GM12865 (cell line): ENCODE measurements around the gene ZNF385A.
"Not testable (repeated sequence)": the region's sequence is repeated elsewhere in the genome, so short reads cannot be mapped to it uniquely, and the experiment has no call there.

Experiments
- DNase-seq: peaks from one replicate; pipeline ENCODE4 v3.0.0; 2010; ENCODE audit warnings: low read depth
- H3K4me3 ChIP-seq: 2 replicates; pipeline ENCODE4 v1.5.1; 2011; ENCODE audit warnings: mild to moderate bottlenecking, low read depth, low read length, control low read depth
- TF ChIP-seq, protein P1 (sequence below): IDR thresholded peaks from 2 replicates; pipeline ENCODE4 v1.5.1; 2011; ENCODE audit warnings: low read length, control low read depth, low read depth, inconsistent platforms; ENCODE audit not compliant: insufficient read depth; ENCODE audit errors: missing control alignments

Gene ZNF385A

DNA sequence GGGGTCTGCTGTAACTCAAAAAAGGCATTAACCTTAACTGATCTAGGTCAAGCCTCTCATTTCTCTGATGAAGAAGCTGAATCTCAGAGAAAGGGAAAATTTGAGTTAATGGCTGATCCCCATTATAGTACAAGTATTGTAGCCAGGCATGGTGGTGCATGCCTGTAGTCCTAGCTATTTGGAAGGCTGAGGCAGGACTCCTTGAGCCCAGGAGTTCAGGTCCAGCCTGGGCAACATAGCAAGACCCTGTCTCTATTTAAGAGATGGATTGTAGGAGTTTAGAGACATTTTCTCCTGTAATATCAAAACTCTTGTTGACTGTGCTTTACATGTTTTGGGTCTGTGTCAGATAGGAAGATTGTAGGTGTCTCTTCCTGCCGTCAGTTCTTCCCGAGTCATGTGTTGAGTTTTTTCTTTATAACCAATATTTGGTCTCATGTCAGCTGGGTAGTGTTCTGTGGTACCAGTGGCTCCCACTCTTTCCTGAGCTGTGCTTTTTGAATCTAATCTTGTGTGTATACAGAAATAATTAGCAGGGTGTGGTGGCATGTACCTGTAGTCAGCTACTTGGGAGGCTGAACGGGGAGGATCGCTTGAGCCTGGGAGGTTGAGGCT lies 51.0 kb downstream of the ZNF385A start:
- no peak for DNase-seq
- TF ChIP-seq, protein P1, sequence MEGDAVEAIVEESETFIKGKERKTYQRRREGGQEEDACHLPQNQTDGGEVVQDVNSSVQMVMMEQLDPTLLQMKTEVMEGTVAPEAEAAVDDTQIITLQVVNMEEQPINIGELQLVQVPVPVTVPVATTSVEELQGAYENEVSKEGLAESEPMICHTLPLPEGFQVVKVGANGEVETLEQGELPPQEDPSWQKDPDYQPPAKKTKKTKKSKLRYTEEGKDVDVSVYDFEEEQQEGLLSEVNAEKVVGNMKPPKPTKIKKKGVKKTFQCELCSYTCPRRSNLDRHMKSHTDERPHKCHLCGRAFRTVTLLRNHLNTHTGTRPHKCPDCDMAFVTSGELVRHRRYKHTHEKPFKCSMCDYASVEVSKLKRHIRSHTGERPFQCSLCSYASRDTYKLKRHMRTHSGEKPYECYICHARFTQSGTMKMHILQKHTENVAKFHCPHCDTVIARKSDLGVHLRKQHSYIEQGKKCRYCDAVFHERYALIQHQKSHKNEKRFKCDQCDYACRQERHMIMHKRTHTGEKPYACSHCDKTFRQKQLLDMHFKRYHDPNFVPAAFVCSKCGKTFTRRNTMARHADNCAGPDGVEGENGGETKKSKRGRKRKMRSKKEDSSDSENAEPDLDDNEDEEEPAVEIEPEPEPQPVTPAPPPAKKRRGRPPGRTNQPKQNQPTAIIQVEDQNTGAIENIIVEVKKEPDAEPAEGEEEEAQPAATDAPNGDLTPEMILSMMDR, result no peak
- no peak overlapping the region for H3K4me3 ChIP-seq

DNA sequence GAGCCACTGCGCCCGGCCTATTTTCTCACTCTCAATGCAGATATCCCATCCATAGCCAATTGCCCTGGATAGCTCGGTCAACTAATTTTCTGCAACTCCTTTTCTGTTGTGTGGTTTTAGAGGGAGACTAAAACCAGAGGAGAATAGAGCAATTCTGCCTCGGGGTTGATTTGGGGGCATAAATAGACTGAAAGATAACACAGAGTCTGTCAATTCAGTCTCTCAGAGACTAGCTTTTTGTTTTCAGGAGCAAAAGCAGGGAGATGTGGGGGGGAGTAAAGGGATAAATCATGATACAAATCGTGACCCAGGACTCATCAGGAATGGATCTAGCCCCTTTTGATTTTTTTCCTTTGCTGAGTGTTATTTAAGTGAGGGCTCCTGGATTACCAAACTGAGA lies 53.1 kb downstream of the ZNF385A start:
- no peak overlapping the region for H3K4me3 ChIP-seq
- TF ChIP-seq, protein P1, result no peak
- no peak for DNase-seq

DNA sequence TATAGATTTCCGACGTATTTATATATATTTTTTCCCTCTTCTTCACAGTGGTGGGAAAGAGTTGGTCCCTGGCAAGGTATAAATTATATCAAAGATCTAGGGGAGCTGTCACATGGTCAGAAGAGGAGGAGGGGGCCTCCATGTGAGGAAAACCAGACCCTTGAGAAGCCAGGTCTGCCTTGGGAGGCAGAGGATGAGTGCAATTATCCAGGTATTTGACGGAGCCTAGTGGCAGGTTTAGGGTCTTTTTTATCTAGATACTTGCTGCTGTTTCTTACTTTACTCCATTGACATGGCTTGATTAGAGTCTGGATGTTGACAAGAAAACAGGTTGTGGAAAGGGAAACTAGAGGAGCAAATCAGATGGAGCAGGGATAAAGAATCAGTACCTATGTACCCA lies 54.1 kb downstream of the ZNF385A start:
- TF ChIP-seq, protein P1, result no peak
- no peak for DNase-seq
- no peak overlapping the region for H3K4me3 ChIP-seq

DNA sequence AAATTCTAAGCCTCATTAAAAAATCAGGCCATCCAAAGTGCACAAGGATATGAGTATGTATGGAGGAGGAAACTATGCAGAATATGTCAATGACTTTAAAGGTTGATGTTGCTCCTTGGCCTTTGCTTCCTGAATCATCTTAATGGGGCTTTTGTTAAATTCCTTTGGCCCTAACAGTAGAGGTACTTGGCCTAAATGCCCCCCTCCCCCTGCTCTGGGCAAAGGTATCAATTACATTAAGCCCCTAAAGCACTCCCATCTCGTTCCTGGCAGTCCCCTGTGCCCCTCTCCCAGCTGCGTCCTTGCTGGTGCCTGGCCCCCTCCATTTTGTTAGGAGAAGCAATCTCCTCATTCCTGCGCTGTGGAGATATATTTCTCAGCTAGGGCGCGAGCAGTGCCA lies 54.8 kb downstream of the ZNF385A start:
- no peak overlapping the region for H3K4me3 ChIP-seq
- TF ChIP-seq, protein P1, result no peak
- no peak for DNase-seq

DNA sequence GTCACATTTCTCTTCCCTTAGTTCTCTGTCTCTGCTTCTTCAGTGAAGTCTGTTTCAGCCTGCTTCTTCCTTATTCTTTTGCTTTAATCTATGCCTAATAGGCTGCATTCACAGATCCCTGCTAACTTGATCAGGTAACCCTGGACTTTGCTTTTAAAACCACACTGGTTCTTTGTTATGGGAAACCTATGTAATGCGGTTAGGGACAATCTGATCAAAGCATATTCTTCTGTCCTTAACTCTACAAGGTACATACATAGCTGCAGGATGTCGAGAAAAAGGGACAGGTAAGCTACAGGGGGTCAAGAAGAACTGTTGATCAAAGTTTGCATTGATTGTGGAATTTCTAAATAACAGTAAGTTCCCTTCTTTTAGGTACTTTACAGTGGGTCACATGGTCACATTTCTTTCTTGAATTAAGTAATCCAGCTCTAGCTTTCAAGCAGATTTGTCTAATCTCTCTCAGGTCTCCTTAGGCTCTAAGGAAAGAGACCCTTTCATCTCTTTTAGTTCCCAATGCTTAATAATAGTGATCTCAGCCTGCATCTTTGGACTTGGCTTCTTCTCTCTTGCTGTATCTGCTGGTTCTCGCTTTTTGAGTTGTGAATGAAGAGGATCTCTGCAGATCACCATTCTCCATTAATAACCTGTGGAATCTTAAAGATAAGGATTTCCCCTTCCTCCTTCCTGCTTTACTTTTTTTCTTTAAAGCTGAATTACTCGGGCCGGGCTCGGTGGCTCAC lies 55.8 kb downstream of the ZNF385A start:
- DNase-seq, result no peak
- H3K4me3 ChIP-seq, result no peak overlapping the region
- TF ChIP-seq, protein P1, result no peak

DNA sequence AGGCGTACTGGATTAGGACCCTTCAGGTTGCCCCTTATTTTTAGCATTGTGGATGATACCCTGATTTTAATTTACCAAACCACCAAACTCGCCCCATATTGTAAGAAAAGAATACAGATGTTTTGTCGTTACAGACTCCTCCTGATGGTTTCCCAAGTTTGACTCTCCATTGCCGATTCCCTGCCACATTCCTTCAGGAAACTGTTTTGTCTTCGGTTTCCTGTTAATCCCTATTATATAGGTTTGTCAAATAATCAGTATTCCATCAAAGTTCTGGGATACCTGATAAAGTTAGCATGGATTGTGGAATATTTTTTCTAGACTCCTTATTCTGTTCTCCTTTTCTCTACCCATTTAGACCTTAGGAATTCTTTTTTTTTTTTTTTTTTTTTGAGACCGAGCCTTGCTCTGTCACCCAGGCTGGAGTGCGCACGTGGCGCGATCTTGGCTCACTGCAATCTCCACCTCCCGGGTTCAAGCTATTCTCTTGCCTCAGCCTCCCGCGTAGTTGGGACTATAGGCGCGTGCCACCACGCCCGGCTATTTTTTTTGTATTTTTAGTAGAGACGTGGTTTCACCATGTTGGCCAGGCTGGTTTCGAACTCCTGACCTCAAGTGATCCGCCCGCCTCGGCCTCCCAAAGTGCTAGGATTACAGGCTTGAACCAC lies 59.0 kb downstream of the ZNF385A start:
- DNase-seq, result not testable (repeated sequence)
- peak overlapping the region; percentile 81 for H3K4me3 ChIP-seq

DNA sequence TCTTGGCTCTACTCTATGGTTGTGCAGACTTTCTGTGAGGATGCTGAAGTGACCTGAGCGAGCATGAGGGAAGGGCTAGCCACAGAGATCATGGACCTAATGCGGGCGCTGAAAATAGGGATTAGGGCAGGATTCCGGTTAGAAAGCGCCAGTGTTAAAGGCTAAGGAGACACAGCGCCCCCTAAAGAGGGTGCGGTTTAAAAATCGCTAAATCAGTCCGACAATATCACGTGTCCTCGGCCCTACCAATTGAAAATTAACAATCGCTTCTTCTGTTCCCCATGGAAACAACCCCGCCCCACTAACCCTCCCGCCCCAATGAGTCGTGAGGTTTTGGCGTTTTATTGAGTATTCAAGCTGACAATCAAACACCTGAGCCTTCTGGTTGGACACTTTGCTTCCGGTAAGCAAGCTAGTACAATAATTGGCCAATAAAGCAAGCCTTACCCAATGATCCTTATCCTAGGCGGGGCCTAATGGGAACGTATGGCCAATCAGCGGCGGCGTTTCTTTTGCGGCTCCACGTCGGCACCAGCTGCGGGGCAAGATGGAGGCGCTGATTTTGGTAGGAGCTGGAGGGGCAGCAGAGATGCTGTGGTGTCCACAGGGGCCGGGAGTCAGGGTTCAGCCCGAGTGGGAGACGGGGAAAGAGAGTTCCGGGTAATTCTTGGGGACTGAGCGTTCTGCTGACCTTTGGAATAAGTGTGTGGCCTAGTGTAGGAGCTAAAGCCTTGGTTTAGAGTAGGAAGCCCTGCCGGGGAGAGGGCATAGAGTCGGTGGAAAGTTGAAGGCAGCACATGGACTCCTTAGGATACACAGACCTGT lies 59.7 kb downstream of the ZNF385A start, which contains the start of gene COPZ1:
TSS of gene COPZ1 (plus strand) at position 515 of the 825 bp plus-strand sequence. CDS start at position 548, 33 bp downstream.
- DNase-seq, result peak; percentile 98
- TF ChIP-seq, protein P1, result peak; percentile 74

More for the DNA sequence above, 59.7 kb downstream of the ZNF385A start, which contains the start of gene COPZ1:
- H3K4me3 ChIP-seq, result peak within 1 kb of the TSS; percentile 81
